ENCODE results near the gene INVS.
"Not testable (repeated sequence)": the region's sequence is repeated elsewhere in the genome, so short reads cannot be mapped to it uniquely, and the experiment has no call there.

INVS gene, protein sequence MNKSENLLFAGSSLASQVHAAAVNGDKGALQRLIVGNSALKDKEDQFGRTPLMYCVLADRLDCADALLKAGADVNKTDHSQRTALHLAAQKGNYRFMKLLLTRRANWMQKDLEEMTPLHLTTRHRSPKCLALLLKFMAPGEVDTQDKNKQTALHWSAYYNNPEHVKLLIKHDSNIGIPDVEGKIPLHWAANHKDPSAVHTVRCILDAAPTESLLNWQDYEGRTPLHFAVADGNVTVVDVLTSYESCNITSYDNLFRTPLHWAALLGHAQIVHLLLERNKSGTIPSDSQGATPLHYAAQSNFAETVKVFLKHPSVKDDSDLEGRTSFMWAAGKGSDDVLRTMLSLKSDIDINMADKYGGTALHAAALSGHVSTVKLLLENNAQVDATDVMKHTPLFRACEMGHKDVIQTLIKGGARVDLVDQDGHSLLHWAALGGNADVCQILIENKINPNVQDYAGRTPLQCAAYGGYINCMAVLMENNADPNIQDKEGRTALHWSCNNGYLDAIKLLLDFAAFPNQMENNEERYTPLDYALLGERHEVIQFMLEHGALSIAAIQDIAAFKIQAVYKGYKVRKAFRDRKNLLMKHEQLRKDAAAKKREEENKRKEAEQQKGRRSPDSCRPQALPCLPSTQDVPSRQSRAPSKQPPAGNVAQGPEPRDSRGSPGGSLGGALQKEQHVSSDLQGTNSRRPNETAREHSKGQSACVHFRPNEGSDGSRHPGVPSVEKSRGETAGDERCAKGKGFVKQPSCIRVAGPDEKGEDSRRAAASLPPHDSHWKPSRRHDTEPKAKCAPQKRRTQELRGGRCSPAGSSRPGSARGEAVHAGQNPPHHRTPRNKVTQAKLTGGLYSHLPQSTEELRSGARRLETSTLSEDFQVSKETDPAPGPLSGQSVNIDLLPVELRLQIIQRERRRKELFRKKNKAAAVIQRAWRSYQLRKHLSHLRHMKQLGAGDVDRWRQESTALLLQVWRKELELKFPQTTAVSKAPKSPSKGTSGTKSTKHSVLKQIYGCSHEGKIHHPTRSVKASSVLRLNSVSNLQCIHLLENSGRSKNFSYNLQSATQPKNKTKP

DNA sequence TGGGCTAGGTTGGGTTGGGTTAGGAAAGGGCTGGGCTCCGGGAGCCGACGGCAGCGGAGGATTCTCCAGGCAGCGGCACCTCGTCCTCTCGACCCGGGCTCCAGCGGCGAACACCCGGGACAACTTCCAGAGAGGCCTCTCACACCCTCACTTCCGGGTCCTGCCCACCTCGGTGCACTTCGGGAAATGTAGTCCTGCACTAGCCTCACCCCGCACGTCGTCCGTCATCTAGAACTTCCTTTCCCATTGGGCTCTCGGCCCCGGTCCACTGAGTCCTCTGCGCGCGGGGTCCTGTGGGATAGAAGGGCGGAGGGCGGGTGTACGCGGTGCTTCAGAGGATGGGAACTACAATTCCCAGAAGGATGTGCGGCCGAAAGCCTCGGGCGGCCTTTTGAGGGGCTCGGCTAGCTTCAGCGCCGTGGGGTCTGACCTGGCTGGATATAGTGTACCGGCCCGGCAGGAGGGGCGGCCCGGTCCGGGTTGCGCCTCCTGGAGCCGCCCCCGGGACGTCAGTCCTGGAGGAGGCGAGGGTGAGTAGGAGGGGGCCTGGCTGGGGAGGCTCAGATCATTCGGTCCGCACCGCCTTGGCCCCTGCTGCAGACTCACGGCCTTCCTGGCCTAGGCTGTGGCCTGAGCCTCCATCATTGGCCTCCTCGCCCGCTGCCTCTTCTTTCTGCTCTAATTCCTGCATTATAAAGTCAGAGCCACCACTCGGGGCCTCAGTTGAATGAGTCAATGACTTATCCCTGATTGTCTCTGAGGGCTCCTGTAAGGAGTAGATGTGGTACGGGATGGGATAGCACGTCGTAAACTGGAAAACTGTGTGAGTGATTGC lies at the start of gene INVS, which contains the start of gene ERP44:
Gene INVS, plus strand, starts transcription at position 357 of the 835 bp plus-strand sequence. CDS start 5,279 bp downstream, outside the sequence.
Gene ERP44, minus strand, starts transcription at position 114 of the 835 bp plus-strand sequence. CDS start 160 bp downstream, outside the sequence.
- H3K4me1 ChIP-seq (ENCODE audit: control insufficient read depth, insufficient read depth, low read length), result no peaks in the 10 kb centered on the region
- no peaks in the 10 kb centered on the region for H3K27me3 ChIP-seq (ENCODE audit: control insufficient read depth, insufficient read depth, low read length)
- H3K4me3 ChIP-seq (ENCODE audit: low read length), result peak within 1 kb of the TSS; percentile 77
- no peaks in the 10 kb centered on the region for H3K9me3 ChIP-seq (ENCODE audit: control insufficient read depth, insufficient read depth, low read length)
- no CpG with 5 or more reads among the region's 54 CpGs for WGBS (ENCODE audit: insufficient coverage, insufficient read length)
- peak; percentile 96 for DNase-seq (ENCODE audit: low read depth, low spot score)
- H3K27ac ChIP-seq (ENCODE audit: low read length), result no peak within 1 kb of the TSS
- H3K36me3 ChIP-seq (ENCODE audit: control insufficient read depth, insufficient read depth, low read length), result no peaks in the 10 kb centered on the region

DNA sequence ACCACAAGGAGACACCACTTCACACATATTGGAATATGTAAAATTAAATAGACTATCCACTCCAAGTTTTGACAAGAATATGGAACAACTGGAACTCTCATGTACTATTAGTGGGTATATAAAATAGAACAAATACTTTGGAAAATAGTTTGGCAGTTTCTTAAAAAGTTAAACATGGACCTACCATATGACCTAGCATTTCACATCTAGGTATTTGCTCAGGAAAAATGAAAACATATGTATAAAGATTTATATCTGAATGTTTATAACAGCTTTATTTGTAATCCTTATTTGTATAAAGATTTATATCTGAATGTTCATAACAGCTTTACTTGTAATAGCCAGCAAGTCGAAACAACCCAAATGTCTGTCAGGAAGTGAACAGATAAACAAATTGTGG lies 49.5 kb upstream of the INVS start:
- DNase-seq (ENCODE audit: low read depth, low spot score), result no peak
- H3K4me3 ChIP-seq (ENCODE audit: low read length), result no peak overlapping the region
- no peaks in the 10 kb centered on the region for H3K9me3 ChIP-seq (ENCODE audit: control insufficient read depth, insufficient read depth, low read length)
- H3K27me3 ChIP-seq (ENCODE audit: control insufficient read depth, insufficient read depth, low read length), result no peaks in the 10 kb centered on the region
- H3K36me3 ChIP-seq (ENCODE audit: control insufficient read depth, insufficient read depth, low read length), result no peaks in the 10 kb centered on the region
- H3K4me1 ChIP-seq (ENCODE audit: control insufficient read depth, insufficient read depth, low read length), result no peaks in the 10 kb centered on the region
- H3K27ac ChIP-seq (ENCODE audit: low read length), result no peak overlapping the region
- no CpG with 5 or more reads among the region's 1 CpG for WGBS (ENCODE audit: insufficient coverage, insufficient read length)

DNA sequence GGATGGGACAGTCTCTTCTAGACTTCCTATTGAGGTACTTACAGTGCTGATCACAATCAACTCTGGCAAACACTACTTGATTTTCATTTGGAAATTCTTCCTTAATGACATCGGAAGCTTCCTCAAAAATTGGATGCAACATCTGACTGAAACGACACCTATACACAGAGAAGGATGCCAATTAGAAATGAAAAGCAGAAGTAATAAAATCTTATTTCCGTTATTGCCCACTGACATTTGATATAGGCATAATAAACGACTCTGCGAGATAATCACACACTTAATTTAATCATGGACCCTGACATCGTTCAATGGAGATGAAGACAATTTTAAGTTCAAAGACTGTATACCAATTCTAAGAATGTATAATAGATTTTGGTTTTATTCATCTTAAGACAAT lies 46.7 kb upstream of the INVS start:
- H3K9me3 ChIP-seq (ENCODE audit: control insufficient read depth, insufficient read depth, low read length), result no peaks in the 10 kb centered on the region
- H3K36me3 ChIP-seq (ENCODE audit: control insufficient read depth, insufficient read depth, low read length), result no peaks in the 10 kb centered on the region
- H3K4me3 ChIP-seq (ENCODE audit: low read length), result no peak overlapping the region
- DNase-seq (ENCODE audit: low read depth, low spot score), result no peak
- WGBS (ENCODE audit: insufficient coverage, insufficient read length), result no CpG with 5 or more reads among the region's 6 CpGs
- H3K4me1 ChIP-seq (ENCODE audit: control insufficient read depth, insufficient read depth, low read length), result no peaks in the 10 kb centered on the region
- H3K27ac ChIP-seq (ENCODE audit: low read length), result no peak overlapping the region
- H3K27me3 ChIP-seq (ENCODE audit: control insufficient read depth, insufficient read depth, low read length), result no peaks in the 10 kb centered on the region

DNA sequence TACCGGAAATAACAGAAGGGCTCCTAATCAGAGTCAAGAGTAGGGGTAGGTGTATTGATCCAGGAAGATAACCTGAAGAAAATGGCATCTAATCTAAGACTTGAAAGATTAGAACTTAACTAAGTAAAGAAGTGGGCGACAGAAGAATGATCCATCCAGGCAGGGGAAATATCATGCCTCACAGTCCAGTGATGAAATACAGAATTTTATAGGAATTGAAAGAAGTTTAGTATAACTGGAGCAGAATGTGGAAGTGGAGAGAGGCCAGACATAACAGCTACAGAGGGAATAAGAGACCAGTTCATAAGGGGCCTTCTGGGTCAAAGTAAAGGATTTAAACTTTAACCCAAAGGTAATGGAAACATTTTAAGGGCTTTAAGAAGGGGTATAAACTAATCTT lies 42.5 kb upstream of the INVS start:
- Histone ChIP-seq H3K27ac (ENCODE audit: low read length) (no peak overlapping the region), H3K9me3 (ENCODE audit: control insufficient read depth, insufficient read depth, low read length) (no peaks in the 10 kb centered on the region), H3K4me1 (ENCODE audit: control insufficient read depth, insufficient read depth, low read length) (no peaks in the 10 kb centered on the region), H3K27me3 (ENCODE audit: control insufficient read depth, insufficient read depth, low read length) (no peaks in the 10 kb centered on the region), H3K36me3 (ENCODE audit: control insufficient read depth, insufficient read depth, low read length) (no peaks in the 10 kb centered on the region), H3K4me3 (ENCODE audit: low read length) (no peak overlapping the region)
- DNase-seq (ENCODE audit: low read depth, low spot score), result no peak
- no CpG with 5 or more reads among the region's 2 CpGs for WGBS (ENCODE audit: insufficient coverage, insufficient read length)

DNA sequence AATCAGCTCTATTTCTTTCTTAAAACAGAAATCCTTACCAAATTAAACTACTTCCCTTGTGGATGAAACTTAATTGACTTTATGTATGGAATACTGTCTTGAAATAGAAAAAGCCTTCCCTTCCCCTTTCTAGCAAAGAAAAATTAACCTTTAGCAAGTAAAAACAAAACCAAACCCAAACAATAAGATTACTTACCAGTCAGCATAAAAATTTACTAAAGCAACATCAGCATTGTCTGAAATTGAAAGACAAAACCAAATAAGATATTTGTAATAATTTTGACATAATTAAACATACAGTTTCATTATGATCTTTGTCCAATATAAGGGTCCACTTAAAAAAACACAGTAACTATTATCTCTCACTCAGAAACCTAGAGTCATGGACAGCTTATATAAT lies 41.4 kb upstream of the INVS start:
- Histone ChIP-seq H3K36me3 (ENCODE audit: control insufficient read depth, insufficient read depth, low read length) (no peaks in the 10 kb centered on the region), H3K27me3 (ENCODE audit: control insufficient read depth, insufficient read depth, low read length) (no peaks in the 10 kb centered on the region), H3K9me3 (ENCODE audit: control insufficient read depth, insufficient read depth, low read length) (no peaks in the 10 kb centered on the region), H3K4me3 (ENCODE audit: low read length) (no peak overlapping the region), H3K27ac (ENCODE audit: low read length) (no peak overlapping the region), H3K4me1 (ENCODE audit: control insufficient read depth, insufficient read depth, low read length) (no peaks in the 10 kb centered on the region)
- DNase-seq (ENCODE audit: low read depth, low spot score), result no peak

DNA sequence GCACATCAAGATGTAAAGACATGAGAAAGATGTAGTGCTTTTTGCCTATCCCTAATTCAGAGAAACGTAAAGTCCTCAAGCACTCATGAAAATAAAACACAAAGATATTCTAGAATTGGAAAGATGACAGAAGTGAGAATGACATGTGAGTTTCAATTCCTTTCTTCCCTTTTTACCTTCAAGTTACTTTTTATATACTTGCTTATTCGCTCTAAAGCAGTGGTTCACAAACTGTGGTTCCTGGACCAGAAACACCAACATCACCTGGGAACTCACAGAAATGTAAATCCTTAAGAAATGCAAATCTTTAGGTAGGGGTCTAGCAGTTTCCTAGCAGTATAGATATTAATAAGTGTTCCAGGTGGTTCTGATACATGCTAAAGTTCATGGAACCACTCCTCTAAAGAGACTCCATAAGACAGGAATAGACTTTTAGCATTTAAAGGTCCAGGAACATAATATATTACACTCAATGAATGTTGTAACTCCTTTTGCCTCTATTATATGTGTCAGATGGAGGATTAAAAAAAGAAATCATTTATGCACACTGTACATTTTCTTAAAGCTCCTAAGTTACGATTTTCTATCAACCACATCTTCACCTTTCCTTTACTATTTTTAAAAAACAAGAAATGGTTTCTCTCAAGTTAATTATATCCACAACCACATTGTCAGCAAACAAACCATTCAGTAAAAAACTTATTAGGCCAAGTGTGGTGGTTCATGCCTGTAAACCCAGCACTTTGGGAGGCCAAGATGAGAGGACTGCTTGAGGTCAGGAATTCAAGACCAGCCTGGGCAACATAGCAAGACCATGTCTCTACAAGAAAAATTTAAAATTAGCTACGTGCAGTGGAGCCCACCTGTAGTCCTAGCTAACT lies 40.1 kb upstream of the INVS start:
- H3K9me3 ChIP-seq (ENCODE audit: control insufficient read depth, insufficient read depth, low read length), result no peaks in the 10 kb centered on the region
- no peak overlapping the region for H3K27ac ChIP-seq (ENCODE audit: low read length)
- no peaks in the 10 kb centered on the region for H3K36me3 ChIP-seq (ENCODE audit: control insufficient read depth, insufficient read depth, low read length)
- H3K4me1 ChIP-seq (ENCODE audit: control insufficient read depth, insufficient read depth, low read length), result no peaks in the 10 kb centered on the region
- 100% methylated on average over 1 of the region's 4 CpGs for WGBS (ENCODE audit: insufficient coverage, insufficient read length)
- no peaks in the 10 kb centered on the region for H3K27me3 ChIP-seq (ENCODE audit: control insufficient read depth, insufficient read depth, low read length)
- H3K4me3 ChIP-seq (ENCODE audit: low read length), result no peak overlapping the region
- no peak for DNase-seq (ENCODE audit: low read depth, low spot score)

DNA sequence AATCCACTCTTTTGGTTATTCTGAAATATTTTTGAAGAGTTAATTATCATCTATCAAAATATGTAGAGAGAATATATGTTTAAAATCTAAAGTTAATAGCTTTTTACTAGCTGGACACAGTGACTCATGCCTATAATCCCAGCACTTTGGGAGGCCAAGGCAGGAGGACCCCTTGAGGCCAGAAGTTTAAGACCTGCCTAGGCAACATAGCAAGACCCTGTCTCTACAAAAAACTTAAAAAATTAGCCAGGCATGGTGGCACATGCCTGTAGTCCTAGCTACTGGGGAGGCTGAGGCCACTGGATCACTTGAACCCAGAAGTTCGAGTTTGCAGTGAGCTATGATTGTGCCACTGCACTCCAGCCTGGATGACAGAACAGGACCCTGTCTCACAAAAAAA lies 36.4 kb upstream of the INVS start:
- not testable (repeated sequence) for H3K27me3 ChIP-seq (ENCODE audit: control insufficient read depth, insufficient read depth, low read length); DNase-seq (ENCODE audit: low read depth, low spot score); H3K4me3 ChIP-seq (ENCODE audit: low read length); H3K36me3 ChIP-seq (ENCODE audit: control insufficient read depth, insufficient read depth, low read length); H3K9me3 ChIP-seq (ENCODE audit: control insufficient read depth, insufficient read depth, low read length); H3K4me1 ChIP-seq (ENCODE audit: control insufficient read depth, insufficient read depth, low read length); H3K27ac ChIP-seq (ENCODE audit: low read length)
- WGBS (ENCODE audit: insufficient coverage, insufficient read length), result no CpG with 5 or more reads among the region's 1 CpG

DNA sequence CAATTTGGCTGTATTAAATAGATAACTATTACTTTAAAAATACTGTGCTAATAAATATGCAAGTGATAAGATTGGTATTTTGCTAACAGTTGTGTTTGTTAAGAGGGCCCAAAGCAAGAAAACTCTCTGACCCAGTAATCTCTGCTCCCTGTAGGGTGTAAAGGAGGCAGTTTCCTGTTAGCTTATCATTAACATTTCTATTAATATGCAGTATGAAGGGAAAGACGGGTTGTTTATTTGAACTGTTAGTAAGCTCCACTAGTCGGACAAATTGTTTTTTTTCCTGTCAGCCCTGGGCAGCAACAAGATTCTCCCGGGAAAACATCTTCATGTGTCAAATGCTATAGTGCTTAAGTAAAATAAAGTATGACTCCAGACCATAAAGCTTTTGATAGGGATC lies 35.9 kb upstream of the INVS start:
- no peaks in the 10 kb centered on the region for H3K36me3 ChIP-seq (ENCODE audit: control insufficient read depth, insufficient read depth, low read length)

DNA sequence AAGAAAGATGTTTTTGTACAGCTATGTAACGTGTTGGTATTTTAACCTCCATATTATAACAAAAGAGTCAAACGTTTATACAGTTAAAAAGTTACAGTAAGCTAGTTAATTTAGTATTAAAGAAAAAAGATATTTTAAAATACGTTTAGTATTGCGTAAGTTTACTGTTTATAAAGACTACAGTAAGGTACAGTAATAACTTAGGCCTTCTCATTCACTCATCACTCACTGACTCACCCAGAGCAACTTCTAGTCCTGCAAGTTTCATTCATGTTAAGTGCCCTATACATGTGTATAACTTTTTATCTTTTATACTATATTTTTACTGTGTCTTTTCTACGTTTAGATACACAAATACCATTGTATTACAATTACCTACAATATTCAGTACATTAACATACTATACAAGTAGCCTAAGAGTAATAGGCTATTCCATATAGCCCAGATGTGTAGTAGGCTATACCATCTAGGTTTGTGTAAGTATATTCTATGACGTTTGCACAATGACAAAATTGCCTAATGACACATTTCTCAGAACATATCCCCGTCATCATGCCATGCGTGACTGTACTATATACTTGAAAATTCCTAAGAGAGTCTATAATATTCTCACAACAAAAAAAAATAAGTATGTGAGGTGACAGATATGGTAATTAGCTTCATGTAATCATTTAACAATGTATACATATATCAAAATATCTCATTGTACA lies 34.0 kb upstream of the INVS start:
- H3K9me3 ChIP-seq (ENCODE audit: control insufficient read depth, insufficient read depth, low read length), result no peaks in the 10 kb centered on the region
- WGBS (ENCODE audit: insufficient coverage, insufficient read length), result 100% methylated on average over 3 of the region's 8 CpGs
- no peak for DNase-seq (ENCODE audit: low read depth, low spot score)
- no peak overlapping the region for H3K4me3 ChIP-seq (ENCODE audit: low read length)
- H3K27me3 ChIP-seq (ENCODE audit: control insufficient read depth, insufficient read depth, low read length), result no peaks in the 10 kb centered on the region
- H3K4me1 ChIP-seq (ENCODE audit: control insufficient read depth, insufficient read depth, low read length), result no peaks in the 10 kb centered on the region
- H3K27ac ChIP-seq (ENCODE audit: low read length), result no peak overlapping the region
- H3K36me3 ChIP-seq (ENCODE audit: control insufficient read depth, insufficient read depth, low read length), result no peaks in the 10 kb centered on the region

More for the DNA sequence above, 35.9 kb upstream of the INVS start:
- H3K4me1 ChIP-seq (ENCODE audit: control insufficient read depth, insufficient read depth, low read length), result no peaks in the 10 kb centered on the region
- DNase-seq (ENCODE audit: low read depth, low spot score), result no peak
- H3K27ac ChIP-seq (ENCODE audit: low read length), result no peak overlapping the region
- no peaks in the 10 kb centered on the region for H3K9me3 ChIP-seq (ENCODE audit: control insufficient read depth, insufficient read depth, low read length)
- H3K27me3 ChIP-seq (ENCODE audit: control insufficient read depth, insufficient read depth, low read length), result no peaks in the 10 kb centered on the region
- WGBS (ENCODE audit: insufficient coverage, insufficient read length), result no CpG with 5 or more reads among the region's 3 CpGs
- H3K4me3 ChIP-seq (ENCODE audit: low read length), result no peak overlapping the region
